Glutamatergic neuron (in vitro differentiated cells): ENCODE results near the gene ASB16. TPM values are rescaled to one million over a fixed set of nuclear protein-coding genes. Genes with fewer than 3 reads are reported as not detected.

Experiments used
- DNase-seq: peaks from one replicate; pipeline ENCODE4 v3.0.0; 2022
- H3K27ac Mint-ChIP-seq: one replicate; pipeline ENCODE4 v1.8.0; 2020; ENCODE audit warnings: mild to moderate bottlenecking, mixed read lengths, inconsistent platforms; ENCODE audit not compliant: unreplicated experiment
- H3K27me3 Mint-ChIP-seq: one replicate; pipeline ENCODE4 v1.8.0; 2020; ENCODE audit warnings: mild to moderate bottlenecking, moderate library complexity, mixed read lengths, inconsistent platforms; ENCODE audit not compliant: unreplicated experiment
- H3K36me3 Mint-ChIP-seq: one replicate; pipeline ENCODE4 v1.8.0; 2020; ENCODE audit warnings: mild to moderate bottlenecking, mixed read lengths, inconsistent platforms; ENCODE audit not compliant: unreplicated experiment
- H3K4me1 Mint-ChIP-seq: one replicate; pipeline ENCODE4 v1.8.0; 2020; ENCODE audit warnings: mild to moderate bottlenecking, low read depth, mixed read lengths, inconsistent platforms; ENCODE audit not compliant: unreplicated experiment
- H3K4me3 Mint-ChIP-seq: one replicate; pipeline ENCODE4 v1.8.0; 2020; ENCODE audit warnings: mild to moderate bottlenecking, mixed read lengths, inconsistent platforms; ENCODE audit not compliant: unreplicated experiment
- H3K9me3 Mint-ChIP-seq: one replicate; pipeline ENCODE4 v1.8.0; 2020; ENCODE audit warnings: mild to moderate bottlenecking, moderate library complexity, mixed read lengths, inconsistent platforms; ENCODE audit not compliant: unreplicated experiment
- total RNA-seq: library from RNA; stranded (reverse); fragmentation: NEBNext Ultra II Directional; extraction: Animal tissue kit (Norgen Biotek cat#: 25700); gene quantifications from one replicate; pipeline ENCODE4 v1.2.1, GENCODE V29; 2021; ENCODE audit not compliant: unreplicated experiment
- TF ChIP-seq, protein P1 (sequence below): fragments of 200-600 bp; sonication (generic); IDR thresholded peaks from one replicate; pipeline ENCODE4 v1.5.0; 2021; ENCODE audit not compliant: partially characterized antibody, unreplicated experiment

The ASB16 gene
- total RNA-seq, 1 donor from 2014 or later = not detected

GRCh38 chr17:44177640-44178039 is 7.1 kb downstream of the ASB16 start:
- Mint-ChIP-seq H3K9me3 (peaks cover 3% of the 10 kb centered on the region), H3K27ac (no peak overlapping the region), H3K4me1 (no peaks in the 10 kb centered on the region), H3K4me3 (no peak overlapping the region), H3K36me3 (peaks cover 10% of the 10 kb centered on the region), H3K27me3 (no peaks in the 10 kb centered on the region)
- TF ChIP-seq, protein P1, sequence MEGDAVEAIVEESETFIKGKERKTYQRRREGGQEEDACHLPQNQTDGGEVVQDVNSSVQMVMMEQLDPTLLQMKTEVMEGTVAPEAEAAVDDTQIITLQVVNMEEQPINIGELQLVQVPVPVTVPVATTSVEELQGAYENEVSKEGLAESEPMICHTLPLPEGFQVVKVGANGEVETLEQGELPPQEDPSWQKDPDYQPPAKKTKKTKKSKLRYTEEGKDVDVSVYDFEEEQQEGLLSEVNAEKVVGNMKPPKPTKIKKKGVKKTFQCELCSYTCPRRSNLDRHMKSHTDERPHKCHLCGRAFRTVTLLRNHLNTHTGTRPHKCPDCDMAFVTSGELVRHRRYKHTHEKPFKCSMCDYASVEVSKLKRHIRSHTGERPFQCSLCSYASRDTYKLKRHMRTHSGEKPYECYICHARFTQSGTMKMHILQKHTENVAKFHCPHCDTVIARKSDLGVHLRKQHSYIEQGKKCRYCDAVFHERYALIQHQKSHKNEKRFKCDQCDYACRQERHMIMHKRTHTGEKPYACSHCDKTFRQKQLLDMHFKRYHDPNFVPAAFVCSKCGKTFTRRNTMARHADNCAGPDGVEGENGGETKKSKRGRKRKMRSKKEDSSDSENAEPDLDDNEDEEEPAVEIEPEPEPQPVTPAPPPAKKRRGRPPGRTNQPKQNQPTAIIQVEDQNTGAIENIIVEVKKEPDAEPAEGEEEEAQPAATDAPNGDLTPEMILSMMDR = no peak
- DNase-seq = no peak

DNA sequence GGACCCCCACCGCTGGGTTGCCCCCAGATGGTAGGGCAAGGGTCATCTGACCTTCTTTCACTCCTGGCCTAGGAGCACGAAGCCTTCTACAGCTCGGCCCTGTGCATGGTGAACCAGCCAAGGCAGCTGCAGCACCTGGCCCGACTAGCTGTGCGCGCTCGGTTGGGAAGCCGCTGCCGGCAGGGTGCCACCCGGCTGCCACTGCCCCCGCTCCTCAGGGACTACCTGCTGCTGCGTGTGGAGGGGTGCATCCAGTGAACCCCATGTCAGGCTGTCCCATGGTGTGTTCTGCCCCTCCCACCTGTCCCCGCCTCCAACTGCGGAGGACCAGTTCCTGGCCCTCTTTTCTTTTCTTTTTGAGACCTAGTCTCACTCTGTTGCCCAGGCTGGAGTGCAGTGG is 7.6 kb downstream of the ASB16 start:
- TF ChIP-seq, protein P1 = no peak
- Mint-ChIP-seq H3K4me3 (no peak overlapping the region), H3K36me3 (peaks cover 10% of the 10 kb centered on the region), H3K27me3 (no peaks in the 10 kb centered on the region), H3K9me3 (peaks cover 3% of the 10 kb centered on the region), H3K4me1 (no peaks in the 10 kb centered on the region), H3K27ac (no peak overlapping the region)
- no peak for DNase-seq

GRCh38 chr17:44183024-44183423 is 12.5 kb downstream of the ASB16 start:
- H3K4me3 Mint-ChIP-seq = no peak overlapping the region
- TF ChIP-seq, protein P1 = no peak
- peaks cover 9% of the 10 kb centered on the region for H3K4me1 Mint-ChIP-seq
- H3K9me3 Mint-ChIP-seq = peaks cover 6% of the 10 kb centered on the region
- H3K27ac Mint-ChIP-seq = no peak overlapping the region
- H3K27me3 Mint-ChIP-seq = peaks cover 12% of the 10 kb centered on the region
- no peak for DNase-seq
- H3K36me3 Mint-ChIP-seq = peaks cover 10% of the 10 kb centered on the region

DNA sequence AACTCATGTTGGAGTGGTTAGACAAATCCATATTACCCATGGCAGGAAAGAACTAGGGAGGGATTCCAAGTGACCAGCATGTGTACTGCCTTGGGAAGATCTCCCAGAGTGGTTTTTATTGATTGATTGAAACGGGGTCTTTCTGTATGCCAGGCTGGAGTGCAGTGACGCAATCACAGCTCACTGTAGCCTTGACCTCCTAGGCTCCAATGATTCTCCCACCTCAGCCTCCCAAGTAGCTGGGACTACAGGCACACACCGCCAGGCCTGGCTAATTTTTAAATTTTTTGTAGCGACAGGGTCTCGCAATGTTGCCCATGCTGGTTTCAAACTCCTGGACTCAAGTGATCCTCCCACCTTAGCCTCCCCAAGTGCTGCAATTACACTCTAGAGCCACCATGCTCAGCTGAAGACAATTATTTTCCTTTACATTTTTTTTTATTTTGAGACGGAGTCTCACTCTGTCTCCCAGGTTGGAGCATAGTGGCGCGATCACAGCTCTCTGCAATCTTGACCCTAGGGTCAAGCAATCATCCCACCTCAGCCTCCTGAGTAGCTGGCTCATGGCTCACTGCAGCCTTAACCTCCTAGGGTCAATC is 13.8 kb downstream of the ASB16 start:
- no peak for DNase-seq
- TF ChIP-seq, protein P1 = no peak
- peaks cover 12% of the 10 kb centered on the region for H3K27me3 Mint-ChIP-seq
- no peak overlapping the region for H3K4me3 Mint-ChIP-seq
- H3K4me1 Mint-ChIP-seq = peaks cover 10% of the 10 kb centered on the region
- peaks cover 6% of the 10 kb centered on the region for H3K9me3 Mint-ChIP-seq
- H3K27ac Mint-ChIP-seq = no peak overlapping the region
- peaks cover 5% of the 10 kb centered on the region for H3K36me3 Mint-ChIP-seq

- peak within 1 kb of the TSS; percentile 95 for H3K27ac Mint-ChIP-seq
- TF ChIP-seq, protein P1 = no peak
- H3K4me1 Mint-ChIP-seq = peaks cover 10% of the 10 kb centered on the region
- H3K36me3 Mint-ChIP-seq = peaks cover 5% of the 10 kb centered on the region
- peak; percentile 99 for DNase-seq
- H3K9me3 Mint-ChIP-seq = peaks cover 9% of the 10 kb centered on the region
- peak within 1 kb of the TSS; percentile 99 for H3K4me3 Mint-ChIP-seq
- peaks cover 14% of the 10 kb centered on the region for H3K27me3 Mint-ChIP-seq
Measured at GRCh38 chr17:44186307-44187130, 16.0 kb downstream of the ASB16 start, which contains the start of gene TMUB2. Gene TMUB2, plus strand, starts transcription at chr17:44186972. Its CDS starts 737 bp downstream, at chr17:44187709.
